Fibroblast of the aortic adventitia (primary cell): ENCODE results near the gene PLXNA4. TPM values are rescaled to one million over a fixed set of nuclear protein-coding genes. Genes with fewer than 3 reads are reported as not detected.

Experiments used
- DNase-seq: peaks from one replicate; pipeline ENCODE4 v3.0.0-alpha.2; 2010; ENCODE audit warnings: low read depth
- H3K4me3 ChIP-seq: 2 replicates; pipeline ENCODE4 v1.5.1; 2011; ENCODE audit warnings: low read depth, mild to moderate bottlenecking, control low read depth, low read length, moderate library complexity
- CTCF ChIP-seq: IDR thresholded peaks from 2 replicates; pipeline ENCODE4 v1.5.1; 2011; ENCODE audit warnings: mild to moderate bottlenecking, low read length, control low read depth, inconsistent platforms; ENCODE audit not compliant: insufficient read depth
- total RNA-seq: library from RNA; depleted of rRNA; stranded (reverse); fragments of >200 nt; gene quantifications from 2 replicates; pipeline ENCODE4 v1.2.3, GENCODE V29; 2012; ENCODE audit warnings: low replicate concordance

PLXNA4 gene
- total RNA-seq, 1 donor, result 3.0 TPM

DNA sequence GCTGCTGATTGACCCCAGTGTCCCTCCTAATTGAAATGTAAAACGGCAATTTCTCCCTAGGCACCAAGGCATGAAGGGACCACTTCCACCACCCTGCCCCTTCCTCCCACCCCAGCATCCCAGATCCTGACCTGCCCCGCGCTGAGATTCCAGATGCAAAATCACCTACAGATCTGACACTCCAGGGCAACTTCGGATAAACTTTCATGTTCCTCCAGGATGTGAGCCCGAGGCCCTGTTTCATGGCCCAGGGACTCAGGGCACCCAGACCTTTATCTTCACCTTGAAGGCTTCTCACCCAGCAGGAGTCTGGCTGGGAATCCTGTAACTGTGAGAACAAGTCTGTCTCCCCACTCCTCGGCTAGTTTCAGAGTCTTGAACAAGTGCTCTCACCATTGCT lies 361.8 kb downstream of the PLXNA4 start:
- DNase-seq, result no peak
- no peak for TF ChIP-seq CTCF
- H3K4me3 ChIP-seq, result no peak overlapping the region

GRCh38 chr7:132213583-132213982 lies 362.7 kb downstream of the PLXNA4 start:
- DNase-seq, result no peak
- TF ChIP-seq CTCF, result no peak
- H3K4me3 ChIP-seq, result no peak overlapping the region

GRCh38 chr7:132211971-132212370 lies 364.3 kb downstream of the PLXNA4 start:
- no peak overlapping the region for H3K4me3 ChIP-seq
- no peak for TF ChIP-seq CTCF
- DNase-seq, result no peak

DNA sequence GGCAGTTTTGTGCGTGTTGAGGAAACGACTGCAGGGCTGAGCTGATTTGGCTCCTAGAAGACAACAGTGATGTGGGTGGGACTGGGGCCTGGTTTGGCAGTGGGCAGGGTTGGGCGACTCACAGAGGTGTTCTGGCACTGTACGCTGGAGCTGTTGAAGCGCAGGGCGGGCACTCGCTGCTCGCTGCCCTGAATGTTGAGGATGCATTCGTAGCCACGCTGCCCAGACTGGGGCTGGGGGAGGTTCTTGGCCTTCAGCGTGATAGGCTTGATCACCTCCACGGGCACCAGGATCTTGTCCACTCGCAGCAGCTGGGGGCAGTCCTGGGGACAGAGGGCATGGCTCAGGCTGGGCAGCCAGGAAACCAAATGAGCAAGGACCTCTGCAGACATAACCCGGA lies 365.4 kb downstream of the PLXNA4 start:
- no peak overlapping the region for H3K4me3 ChIP-seq
- TF ChIP-seq CTCF, result no peak
- DNase-seq, result no peak

DNA sequence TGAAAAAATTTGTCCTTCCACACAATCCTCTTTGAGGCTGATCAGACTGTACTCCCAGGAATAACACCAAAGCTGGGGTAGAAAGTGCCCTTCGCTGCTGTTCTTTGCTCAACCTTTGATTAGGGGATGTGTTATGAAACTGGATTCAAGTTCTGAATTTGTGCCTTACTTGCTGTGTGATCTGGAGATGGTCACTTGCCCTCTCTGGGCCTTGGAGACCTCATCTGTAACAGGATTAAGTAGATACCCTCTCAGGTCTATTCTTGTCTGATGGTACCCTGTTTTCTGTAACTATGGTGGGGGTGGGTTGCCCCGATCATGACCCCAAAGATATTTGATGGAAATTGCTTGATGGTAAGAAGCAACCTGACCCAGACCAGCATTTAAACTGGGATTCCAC lies 368.5 kb downstream of the PLXNA4 start:
- no peak for TF ChIP-seq CTCF
- no peak overlapping the region for H3K4me3 ChIP-seq
- no peak for DNase-seq

- no peak overlapping the region for H3K4me3 ChIP-seq
- no peak for DNase-seq
- no peak for TF ChIP-seq CTCF
These were observed 369.1 kb downstream of the PLXNA4 start for GRCh38 chr7:132207211-132207610.

DNA sequence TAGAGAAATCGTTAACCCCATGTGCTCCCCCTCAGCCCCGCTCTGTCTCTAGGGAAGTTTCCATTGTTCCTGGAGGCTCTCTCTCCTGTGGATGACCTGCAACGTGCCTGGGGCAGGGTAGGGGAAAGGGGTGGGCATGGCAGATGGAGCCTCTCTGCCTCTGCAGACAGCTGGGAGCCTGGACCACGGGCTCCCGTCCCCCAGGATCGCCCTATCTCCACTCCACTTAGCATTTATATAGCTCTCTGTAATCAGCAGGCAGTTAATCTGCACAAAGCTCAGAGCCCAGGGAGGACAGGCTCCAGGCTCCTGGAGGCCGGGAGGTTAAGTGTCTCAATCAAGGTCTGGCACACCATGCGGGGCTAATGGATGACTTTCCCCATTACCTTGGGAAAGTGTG lies 369.7 kb downstream of the PLXNA4 start:
- no peak overlapping the region for H3K4me3 ChIP-seq
- no peak for TF ChIP-seq CTCF
- no peak for DNase-seq
